Muscle of leg (tissue), 11 donors: ENCODE measurements around the gene UBAC2. TPM values are rescaled to one million over a fixed set of nuclear protein-coding genes. Genes with fewer than 3 reads are reported as not detected.

ENCODE experiments used
- DNase-seq: peaks from one replicate; pipeline ENCODE4 v3.0.0; 2013
- H3K27ac ChIP-seq: one replicate; pipeline ENCODE4 v1.5.1; 2013; ENCODE audit warnings: mild to moderate bottlenecking, low read length, control low read depth
- H3K27me3 ChIP-seq: one replicate; pipeline ENCODE4 v1.6.1; 2013; ENCODE audit warnings: low read length; ENCODE audit not compliant: control insufficient read depth, insufficient read depth
- H3K36me3 ChIP-seq: one replicate; pipeline ENCODE4 v1.6.1; 2013; ENCODE audit warnings: low read length; ENCODE audit not compliant: control insufficient read depth, insufficient read depth
- H3K4me1 ChIP-seq: one replicate; pipeline ENCODE4 v1.6.1; 2013; ENCODE audit warnings: low read length; ENCODE audit not compliant: control insufficient read depth, insufficient read depth
- H3K4me3 ChIP-seq: one replicate; pipeline ENCODE4 v1.5.1; 2013; ENCODE audit warnings: low read length, control low read depth
- H3K9me3 ChIP-seq: replicated peaks from 2 replicates; pipeline ENCODE4 v1.6.1; 2013; ENCODE audit warnings: low read depth, low read length; ENCODE audit not compliant: control insufficient read depth
- WGBS: methylation state at CpG from one replicate; pipeline ENCODE4 v1.1.5; 2013; ENCODE audit warnings: missing lambda C conversion rate; ENCODE audit not compliant: insufficient coverage; 5-methylcytosine and 5-hydroxymethylcytosine counted together
- polyA plus RNA-seq, 8 donors: library from polyadenylated mRNA; unstranded; fragments of 120-200 nt; gene quantifications; one replicate each; pipeline versions ENCODE4 v1.2.1 to v1.2.3, GENCODE V29; 2013; ENCODE audit warnings: inconsistent platforms in 1 of 8, low replicate concordance in 1 of 8; ENCODE audit not compliant: insufficient read length in 8 of 8, insufficient read depth in 1 of 8
- total RNA-seq: library from RNA; stranded (reverse); fragments of 120-200 nt; gene quantifications from one replicate; pipeline ENCODE4 v1.2.4, GENCODE V29; 2013

Gene UBAC2
- total and polyA plus RNA-seq, 9 donors = 46.3 to 92.6 (median 84.7) TPM

DNA sequence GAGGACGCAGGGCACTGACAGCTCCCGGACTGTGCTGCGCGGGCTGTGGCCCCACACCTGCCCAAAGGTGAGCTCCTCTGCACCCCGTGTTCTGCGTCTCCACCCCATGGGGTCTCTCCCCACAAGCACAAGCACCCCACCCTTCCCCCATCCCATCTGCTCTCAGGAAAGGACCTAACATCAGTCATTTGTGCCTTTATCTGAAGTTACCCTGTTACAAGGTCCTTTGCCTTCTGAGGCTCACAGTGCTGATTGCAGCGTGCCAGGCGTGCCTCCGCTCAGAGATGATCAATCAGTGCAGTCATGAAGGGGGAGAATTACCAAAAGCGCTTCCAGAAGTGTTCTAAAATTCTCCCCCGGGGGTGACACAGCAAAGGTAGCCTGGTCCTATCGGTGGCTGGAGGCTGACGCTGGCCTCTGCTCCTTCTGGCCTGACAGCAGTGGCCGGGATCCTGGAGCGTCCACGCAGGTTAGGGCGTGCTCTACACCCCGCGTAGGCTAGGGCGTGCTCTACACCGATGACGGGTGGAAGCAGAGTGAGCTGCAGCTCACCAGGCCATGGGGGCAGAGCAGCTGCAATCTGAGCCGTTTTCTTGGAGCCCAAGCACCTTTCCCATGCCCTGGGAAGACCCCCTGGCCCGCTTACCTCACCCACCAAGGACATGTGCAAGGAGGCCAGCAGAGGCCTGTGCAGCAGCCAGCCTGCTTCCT is 215.9 kb downstream of the UBAC2 start:
- WGBS = 76% methylated on average over 22 of the region's 24 CpGs

GRCh38 chr13:99417201-99418102 is 216.8 kb downstream of the UBAC2 start:
- no peak overlapping the region for H3K27ac ChIP-seq
- H3K4me1 ChIP-seq = peaks cover 6% of the 10 kb centered on the region
- peaks cover 13% of the 10 kb centered on the region for H3K27me3 ChIP-seq
- H3K4me3 ChIP-seq = no peak overlapping the region
- H3K9me3 ChIP-seq = no peaks in the 10 kb centered on the region
- no peaks in the 10 kb centered on the region for H3K36me3 ChIP-seq
- no peak for DNase-seq
- 31% methylated on average over 18 of the region's 19 CpGs for WGBS

More for the DNA sequence above, 215.9 kb downstream of the UBAC2 start:
- Histone ChIP-seq H3K4me1 (peaks cover 6% of the 10 kb centered on the region), H3K9me3 (no peaks in the 10 kb centered on the region), H3K27ac (no peak overlapping the region), H3K4me3 (no peak overlapping the region), H3K36me3 (no peaks in the 10 kb centered on the region), H3K27me3 (peaks cover 13% of the 10 kb centered on the region)
- DNase-seq = no peak

DNA sequence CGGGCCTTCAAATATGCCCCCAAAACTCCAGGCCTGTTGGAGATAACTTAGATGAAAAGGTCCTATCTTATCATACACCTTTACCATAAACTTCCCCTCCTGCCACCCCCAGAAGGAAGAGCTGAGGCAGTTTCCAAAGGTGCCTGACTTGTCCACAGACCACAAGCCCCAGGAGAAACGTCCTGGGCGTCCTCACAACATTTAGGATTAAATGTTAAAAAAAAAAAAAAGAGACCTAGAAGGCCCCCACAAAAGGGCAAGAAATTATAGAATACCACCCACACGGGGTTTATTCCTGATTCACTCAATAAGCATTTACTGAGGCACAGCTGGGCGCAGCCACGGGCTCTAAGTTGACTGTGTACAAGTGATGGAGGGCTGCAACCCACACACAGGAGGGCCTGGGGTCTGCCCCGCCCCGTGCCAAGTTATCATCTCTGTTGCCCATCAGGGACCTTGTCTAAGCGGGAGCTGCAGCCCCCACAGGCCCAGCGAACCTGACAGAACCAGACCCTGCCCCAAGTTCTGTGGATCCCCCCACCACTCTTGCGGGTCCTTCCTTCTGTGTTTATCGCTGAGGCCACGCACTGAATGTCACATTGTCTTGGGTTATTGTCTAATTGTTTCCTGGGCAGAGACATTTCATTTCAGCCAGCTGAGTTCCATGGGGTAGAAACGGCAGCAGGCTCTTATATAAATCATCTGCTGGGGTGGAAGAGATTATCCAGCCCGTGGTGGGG is 217.6 kb downstream of the UBAC2 start:
- 70% methylated on average over 7 of the region's 15 CpGs for WGBS

DNA sequence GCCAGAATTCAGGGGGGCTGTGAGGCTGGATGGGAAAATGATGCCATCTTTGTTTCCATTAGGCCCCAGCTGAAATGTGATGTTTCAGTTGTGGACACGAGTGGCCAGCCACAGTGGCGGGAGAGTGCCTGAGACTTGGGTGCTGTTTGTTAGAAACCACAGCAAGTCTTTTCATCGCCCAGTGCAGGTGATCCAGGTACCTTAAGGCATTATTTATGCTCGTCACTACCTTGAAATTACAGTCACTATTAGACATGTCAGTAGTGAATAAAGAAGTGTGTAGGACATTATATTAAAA is 218.1 kb downstream of the UBAC2 start:
- no peak for DNase-seq
- no CpG with 5 or more reads among the region's 4 CpGs for WGBS
- H3K36me3 ChIP-seq = no peaks in the 10 kb centered on the region
- peaks cover 6% of the 10 kb centered on the region for H3K4me1 ChIP-seq
- no peak overlapping the region for H3K4me3 ChIP-seq
- no peaks in the 10 kb centered on the region for H3K9me3 ChIP-seq
- H3K27me3 ChIP-seq = peaks cover 17% of the 10 kb centered on the region
- no peak overlapping the region for H3K27ac ChIP-seq

More for the DNA sequence above, 217.6 kb downstream of the UBAC2 start:
- Histone ChIP-seq H3K27me3 (peaks cover 17% of the 10 kb centered on the region), H3K9me3 (no peaks in the 10 kb centered on the region), H3K4me1 (peaks cover 6% of the 10 kb centered on the region), H3K36me3 (no peaks in the 10 kb centered on the region), H3K27ac (no peak overlapping the region), H3K4me3 (no peak overlapping the region)
- no peak for DNase-seq

GRCh38 chr13:99419591-99420243 is 219.1 kb downstream of the UBAC2 start:
- Histone ChIP-seq H3K4me1 (peaks cover 6% of the 10 kb centered on the region), H3K36me3 (no peaks in the 10 kb centered on the region), H3K27me3 (peaks cover 17% of the 10 kb centered on the region), H3K9me3 (no peaks in the 10 kb centered on the region), H3K27ac (no peak overlapping the region), H3K4me3 (no peak overlapping the region)
- WGBS = 86% methylated on average over 6 of the region's 8 CpGs
- DNase-seq = no peak

- DNase-seq = no peak
- Histone ChIP-seq H3K4me1 (peaks cover 14% of the 10 kb centered on the region), H3K27me3 (peaks cover 13% of the 10 kb centered on the region), H3K9me3 (no peaks in the 10 kb centered on the region), H3K4me3 (no peak overlapping the region), H3K27ac (no peak overlapping the region), H3K36me3 (no peaks in the 10 kb centered on the region)
- 84% methylated on average over 8 of the region's 10 CpGs for WGBS
These were observed 220.6 kb downstream of the UBAC2 start for GRCh38 chr13:99421271-99421670.

- DNase-seq = peak; percentile 22
- WGBS = 72% methylated on average over 4 of the region's 9 CpGs
- no peaks in the 10 kb centered on the region for H3K36me3 ChIP-seq
- no peak overlapping the region for H3K4me3 ChIP-seq
- no peaks in the 10 kb centered on the region for H3K9me3 ChIP-seq
- peaks cover 14% of the 10 kb centered on the region for H3K4me1 ChIP-seq
- no peak overlapping the region for H3K27ac ChIP-seq
- peaks cover 9% of the 10 kb centered on the region for H3K27me3 ChIP-seq
These were observed 221.3 kb downstream of the UBAC2 start for GRCh38 chr13:99421758-99422585.

GRCh38 chr13:99422586-99423220 is 222.0 kb downstream of the UBAC2 start:
- no peak overlapping the region for H3K27ac ChIP-seq
- no peaks in the 10 kb centered on the region for H3K9me3 ChIP-seq
- H3K27me3 ChIP-seq = peaks cover 3% of the 10 kb centered on the region
- H3K36me3 ChIP-seq = no peaks in the 10 kb centered on the region
- H3K4me3 ChIP-seq = no peak overlapping the region
- WGBS = 95% methylated on average over 11 of the region's 13 CpGs
- H3K4me1 ChIP-seq = peaks cover 9% of the 10 kb centered on the region
- no peak for DNase-seq
